GOT3 (cell line): Measurements from ENCODE around the gene PTGIR.

ENCODE experiments used
- DNase-seq: peaks from one replicate; lab custom pipeline; 2025; ENCODE audit warnings: mixed read lengths; lab: John Stamatoyannopoulos, UW

Gene PTGIR

DNA sequence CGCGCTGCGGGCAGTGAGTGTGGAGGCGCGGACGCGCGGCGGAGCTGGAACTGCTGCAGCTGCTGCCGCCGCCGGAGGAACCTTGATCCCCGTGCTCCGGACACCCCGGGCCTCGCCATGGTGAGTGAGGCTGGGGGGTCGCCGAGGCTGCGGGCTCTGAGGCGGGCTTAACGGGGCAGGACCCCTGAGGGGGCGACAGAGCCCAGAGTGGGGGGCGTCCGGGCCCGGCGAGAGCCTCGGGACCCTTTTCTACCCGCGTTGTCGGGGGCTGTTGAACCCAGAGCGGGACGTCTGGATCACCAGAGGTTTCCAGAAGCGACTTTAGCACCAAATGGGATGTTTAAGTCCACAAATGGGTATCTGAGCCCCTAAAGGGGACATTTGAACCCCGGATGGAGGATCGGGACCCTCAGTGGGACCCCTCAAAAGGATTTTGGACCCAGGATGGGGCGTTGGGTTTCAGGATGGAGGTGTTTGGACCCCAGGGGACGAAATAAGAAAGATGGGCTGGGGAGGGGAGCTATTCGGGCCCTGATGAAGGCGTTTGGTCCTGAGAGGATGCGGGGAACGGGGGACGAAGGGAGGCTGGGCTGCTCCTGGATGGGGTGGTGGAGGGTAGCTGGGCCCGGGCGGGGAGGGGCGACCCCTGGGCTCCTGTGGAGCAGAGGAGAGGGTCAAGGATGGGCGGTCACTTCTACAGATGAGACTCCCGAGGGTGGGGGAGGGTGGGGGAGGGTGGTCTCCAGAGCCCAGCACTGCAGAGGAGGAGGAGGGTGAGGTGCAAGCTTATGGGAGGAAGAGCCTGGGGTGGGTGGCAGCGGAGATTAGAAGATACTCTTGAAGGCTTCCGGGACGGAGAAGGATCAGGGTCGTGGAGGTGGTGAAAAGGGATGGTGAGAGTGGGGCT, 23.3 kb downstream of the PTGIR start, which contains the start of gene CALM3:
Gene CALM3 (plus strand): TSS at position 13 of the 907 bp plus-strand sequence. CDS start 105 bp downstream, at position 118.
- DNase-seq = no peak

GRCh38 chr19:46600384-46601317, 24.2 kb downstream of the PTGIR start:
- peak; percentile 91 for DNase-seq

- DNase-seq = no peak
Observed at GRCh38 chr19:46599716-46600373, 25.0 kb downstream of the PTGIR start.

DNA sequence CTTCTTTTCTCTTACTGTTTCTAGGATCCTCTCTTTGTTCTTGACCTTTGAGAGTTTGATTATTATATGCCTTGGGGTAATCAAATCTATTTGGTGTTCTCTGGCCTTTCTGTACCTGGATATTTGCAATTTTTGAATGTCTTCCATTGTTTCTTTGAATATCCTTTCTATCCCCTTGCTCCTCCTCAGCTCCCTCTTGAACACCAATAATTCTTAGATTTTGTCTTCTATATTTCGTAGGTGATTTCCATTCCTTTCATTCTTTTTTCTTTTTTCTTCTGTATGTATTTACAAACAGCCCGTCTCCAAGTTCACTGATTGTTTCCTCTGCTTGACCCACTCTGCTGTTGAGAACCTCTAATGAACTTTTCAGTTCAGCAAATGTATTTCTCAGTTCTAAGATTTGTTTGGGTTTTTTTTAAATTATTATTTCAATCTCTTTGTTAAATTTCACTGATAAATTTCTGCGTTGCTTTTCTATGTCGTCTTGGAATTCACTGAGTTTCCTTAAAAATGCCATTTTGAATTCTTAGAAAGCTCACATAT, 26.4 kb downstream of the PTGIR start:
- no peak for DNase-seq

- DNase-seq = no peak
Observed at GRCh38 chr19:46596008-46596407, 28.9 kb downstream of the PTGIR start.

- DNase-seq = no peak
Observed at GRCh38 chr19:46591870-46592269, 33.0 kb downstream of the PTGIR start.

DNA sequence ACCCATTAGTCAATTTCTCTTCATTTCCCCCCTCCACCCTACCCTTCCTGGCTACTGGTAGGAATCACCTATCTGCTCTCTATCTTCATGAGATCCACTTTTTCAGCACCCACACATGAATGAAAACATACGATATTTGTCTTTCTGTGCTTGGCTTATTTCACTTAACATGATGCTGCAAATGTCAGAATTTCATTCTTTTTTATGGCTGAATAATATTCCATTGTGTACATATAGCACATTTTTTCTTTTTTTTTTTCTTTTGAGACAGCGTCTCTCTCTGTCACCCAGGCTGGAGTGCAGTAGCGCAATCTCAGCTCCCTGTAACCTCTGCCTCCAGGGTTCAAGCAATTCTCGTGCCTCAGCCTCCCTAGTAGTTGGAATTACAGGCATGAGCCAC, 33.6 kb downstream of the PTGIR start:
- DNase-seq = no peak

- DNase-seq = no peak
Observed at GRCh38 chr19:46587861-46588260, 37.0 kb downstream of the PTGIR start.

GRCh38 chr19:46586294-46586693, 38.6 kb downstream of the PTGIR start:
- no peak for DNase-seq

GRCh38 chr19:46585539-46585938, 39.4 kb downstream of the PTGIR start:
- no peak for DNase-seq

GRCh38 chr19:46580247-46580646, 44.6 kb downstream of the PTGIR start:
- DNase-seq = no peak

DNA sequence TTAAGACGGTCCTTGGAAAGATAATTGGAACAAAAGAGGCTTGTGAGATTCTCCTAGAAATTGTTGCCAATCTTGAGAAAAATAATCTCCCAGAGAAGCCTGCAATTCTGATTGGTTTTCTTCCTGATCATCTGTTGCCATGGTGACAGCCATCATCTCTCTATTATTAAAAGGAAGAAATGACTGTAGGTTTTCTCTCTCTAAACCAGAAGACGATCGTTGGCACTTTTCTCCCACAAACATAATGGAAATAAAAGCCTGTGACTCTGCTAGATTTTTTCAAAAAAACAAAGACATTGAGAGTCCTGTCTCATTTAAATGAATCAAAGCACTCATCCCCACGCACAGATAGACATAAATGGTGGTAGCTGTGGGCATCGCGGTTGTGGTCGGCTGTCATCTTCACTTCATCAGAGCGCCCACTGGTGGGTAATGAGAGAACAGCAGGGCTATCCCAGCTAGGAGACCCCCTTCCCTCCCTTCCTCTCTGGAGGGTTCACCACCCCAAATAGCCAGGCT, 45.5 kb downstream of the PTGIR start:
- DNase-seq = no peak

- DNase-seq = no peak
Observed at GRCh38 chr19:46578450-46578849, 46.4 kb downstream of the PTGIR start.

GRCh38 chr19:46574533-46574932, 50.4 kb downstream of the PTGIR start:
- no peak for DNase-seq

DNA sequence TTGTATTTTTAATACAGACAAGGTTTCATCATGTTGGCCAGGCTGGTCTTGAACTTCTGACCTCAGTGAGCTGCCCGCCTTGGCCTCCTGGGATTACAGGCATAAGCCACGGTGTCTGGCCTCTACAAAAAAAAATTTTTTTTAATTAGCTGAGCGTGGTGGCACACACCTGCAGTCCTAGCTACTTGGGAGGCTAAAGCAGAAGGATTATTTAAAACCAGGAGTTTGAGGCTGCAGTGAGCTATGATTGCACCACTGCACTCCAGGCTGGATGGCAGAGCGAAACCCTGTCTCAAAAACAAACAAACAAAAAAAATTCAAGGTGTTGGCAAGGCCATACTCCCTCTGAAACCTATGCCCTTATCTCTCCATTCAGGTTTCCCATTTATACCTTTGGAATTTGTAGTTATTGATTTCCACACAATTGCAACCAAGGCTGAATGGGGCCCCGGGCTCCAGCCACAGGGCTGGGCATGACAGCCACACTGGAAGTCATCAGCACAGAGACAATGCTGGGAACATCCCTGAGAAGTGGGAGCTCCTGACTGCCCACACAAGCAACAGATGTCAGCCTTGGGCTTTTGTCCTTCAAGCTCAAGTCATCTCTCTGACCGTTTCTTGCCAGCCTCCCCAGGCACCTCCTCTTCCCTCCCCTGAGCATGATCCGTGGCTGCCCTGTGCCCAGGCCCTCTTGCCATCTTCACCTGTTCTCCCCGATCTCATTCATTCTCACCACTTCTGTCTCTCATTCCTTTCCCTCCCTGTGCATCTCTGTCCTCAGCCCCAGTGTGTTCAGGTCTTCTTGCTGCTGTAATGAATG, 51.0 kb downstream of the PTGIR start:
- DNase-seq = no peak

DNA sequence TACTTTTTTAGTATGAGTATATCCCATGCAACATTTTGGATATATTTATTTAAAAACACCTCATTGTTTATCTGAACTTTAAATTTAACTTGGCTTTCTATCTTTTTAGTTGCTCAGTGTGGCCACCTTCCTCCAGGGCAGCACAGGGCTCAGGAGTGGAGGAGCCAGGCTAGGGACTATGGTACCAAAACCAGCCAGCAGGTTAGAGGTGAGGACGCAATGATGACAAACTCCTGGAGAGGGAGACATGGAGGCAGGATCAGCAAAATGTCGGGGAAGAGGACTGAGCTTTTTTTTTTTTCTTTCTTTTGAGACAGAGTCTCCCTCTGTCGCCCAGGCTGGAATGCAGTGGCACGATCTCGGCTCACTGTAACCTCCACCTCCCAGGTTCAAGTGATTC, 53.4 kb downstream of the PTGIR start:
- no peak for DNase-seq
